B cell (primary cell): ENCODE measurements around the gene ARID3C. TPM values are rescaled to one million over a fixed set of nuclear protein-coding genes. Genes with fewer than 3 reads are reported as not detected.

ENCODE experiments used
- ATAC-seq: fragments of 200-7000 bp; cut with Tn5 transposase; one replicate; pipeline ENCODE4 v1.10.0; 2021; ENCODE audit warnings: low read depth, mild to moderate bottlenecking, moderate number of reproducible peaks, moderate library complexity
- CTCF ChIA-PET: fragments of 350-600 bp; sonication (Branson Sonifier 250); formaldehyde crosslinking; loops from one replicate; lab custom pipeline; 2021; ENCODE audit warnings: antibody characterized with exemption, inconsistent platforms; lab: Charles Lee
- POLR2A ChIA-PET: fragments of 350-600 bp; sonication (Branson Sonifier 250); formaldehyde crosslinking; loops from one replicate; lab custom pipeline; 2021; ENCODE audit warnings: antibody characterized with exemption; lab: Charles Lee
- DNase-seq: peaks from one replicate; pipeline ENCODE4 v3.0.0; 2013
- H2AFZ ChIP-seq: 2 replicates; pipeline ENCODE4 v1.6.1; 2012; ENCODE audit warnings: mild to moderate bottlenecking, low read depth, low read length; ENCODE audit not compliant: insufficient read depth, poor library complexity, severe bottlenecking
- H3K27ac ChIP-seq, 2 donors: 1 replicate in 1 of 2; 2 replicates in 1 of 2; pipeline ENCODE4 v1.5.1; 2012 to 2013; ENCODE audit warnings: low read length in 2 of 2, mild to moderate bottlenecking in 2 of 2, moderate library complexity in 1 of 2
- H3K27me3 ChIP-seq, 4 experiments: fragments of 200-600 bp in 1 of 4; sonication (generic) in 1 of 4; replicated peaks in 1 of 4; 1 replicate in 2 of 4; 2 replicates in 2 of 4; pipeline versions ENCODE4 v1.6.1 to v1.7.0; 2013 to 2016; ENCODE audit warnings: low read length in 3 of 4, mild to moderate bottlenecking in 2 of 4, mixed read lengths in 1 of 4, moderate library complexity in 1 of 4; ENCODE audit not compliant: insufficient read depth in 4 of 4, control insufficient read depth in 3 of 4; ENCODE audit errors: control extremely low read depth in 1 of 4
- H3K36me3 ChIP-seq, 2 experiments: replicated peaks in 1 of 2; 1 replicate in 1 of 2; 2 replicates in 1 of 2; pipeline versions ENCODE4 v1.6.1 to v1.7.1; 2013; ENCODE audit warnings: low read length in 1 of 2; ENCODE audit not compliant: insufficient read depth in 2 of 2, control insufficient read depth in 1 of 2; ENCODE audit errors: control extremely low read depth in 1 of 2, extremely low read depth in 1 of 2
- H3K4me1 ChIP-seq, 2 donors: fragments of 200-600 bp in 1 of 2; sonication (generic) in 1 of 2; 1 replicate in 1 of 2; 2 replicates in 1 of 2; pipeline versions ENCODE4 v1.5.1 to v1.6.1; 2013 to 2017; ENCODE audit warnings: low read length in 2 of 2; ENCODE audit not compliant: control insufficient read depth in 2 of 2, insufficient read depth in 2 of 2
- H3K4me2 ChIP-seq: replicated peaks from 2 replicates; pipeline ENCODE3; 2012; ENCODE audit warnings: mild to moderate bottlenecking, low read depth, low read length; ENCODE audit not compliant: poor library complexity, severe bottlenecking
- H3K4me3 ChIP-seq, 5 experiments: fragments of 200-600 bp in 1 of 5; sonication (generic) in 1 of 5; 1 replicate in 3 of 5; 2 replicates in 2 of 5; pipeline versions ENCODE4 v1.5.1 to v1.7.0; 2011 to 2016; ENCODE audit warnings: low read length in 4 of 5, mild to moderate bottlenecking in 4 of 5, low read depth in 2 of 5, control low read depth in 1 of 5, moderate library complexity in 1 of 5; ENCODE audit not compliant: insufficient read depth in 1 of 5; ENCODE audit errors: control extremely low read depth in 1 of 5, extremely low read depth in 1 of 5
- H3K79me2 ChIP-seq: fragments of 200-600 bp; sonication (generic); one replicate; pipeline ENCODE4 v1.6.0; 2016; ENCODE audit warnings: low read length; ENCODE audit not compliant: control insufficient read depth, insufficient read depth
- H3K9ac ChIP-seq: fragments of 200-600 bp; sonication (generic); 2 replicates; pipeline ENCODE4 v1.6.1; 2017; ENCODE audit warnings: mild to moderate bottlenecking, low read length, moderate library complexity
- H3K9me3 ChIP-seq, 3 donors: one replicate each; pipeline versions ENCODE4 v1.6.1 to v1.7.1; 2013; ENCODE audit warnings: low read length in 2 of 3; ENCODE audit not compliant: control insufficient read depth in 2 of 3, insufficient read depth in 1 of 3; ENCODE audit errors: control extremely low read depth in 1 of 3
- H4K20me1 ChIP-seq: 2 replicates; pipeline ENCODE4 v1.6.0; 2012; ENCODE audit warnings: mild to moderate bottlenecking, low read length; ENCODE audit not compliant: insufficient read depth, control insufficient read depth, poor library complexity, severe bottlenecking
- H3K27ac Mint-ChIP-seq: one replicate; pipeline ENCODE4 v1.8.0; 2021; ENCODE audit warnings: mixed read lengths
- H3K27me3 Mint-ChIP-seq: one replicate; pipeline ENCODE4 v1.8.0; 2021; ENCODE audit warnings: mixed read lengths
- H3K4me1 Mint-ChIP-seq: one replicate; pipeline ENCODE4 v1.8.0; 2021; ENCODE audit warnings: mixed read lengths
- H3K4me3 Mint-ChIP-seq: one replicate; pipeline ENCODE4 v1.8.0; 2021; ENCODE audit warnings: mixed read lengths
- H3K9me3 Mint-ChIP-seq: one replicate; pipeline ENCODE4 v1.8.0; 2022; ENCODE audit warnings: mixed read lengths; ENCODE audit not compliant: insufficient read depth
- CTCF ChIP-seq: fragments of 200-600 bp; IDR thresholded peaks from one replicate; pipeline ENCODE4 v1.8.0; 2022; ENCODE audit warnings: antibody characterized with exemption, mild to moderate bottlenecking
- EZH2 ChIP-seq: IDR thresholded peaks from 2 replicates; pipeline ENCODE4 v1.6.1; 2012; ENCODE audit warnings: borderline replicate concordance, low read depth, mild to moderate bottlenecking, moderate library complexity, low read length; ENCODE audit not compliant: insufficient read depth, poor library complexity, severe bottlenecking
- WGBS: methylation state at CpG from one replicate; pipeline ENCODE4 v1.1.5; 2013; ENCODE audit warnings: missing lambda C conversion rate; ENCODE audit not compliant: insufficient coverage; 5-methylcytosine and 5-hydroxymethylcytosine counted together
- intact Hi-C: fragments of 100-400 bp; cut with micrococcal nuclease; formaldehyde crosslinking; loops from one replicate; pipeline ENCODE4 v1.10.0; 2022
- polyA plus RNA-seq: library from polyadenylated mRNA; depleted of rRNA; stranded (reverse); fragments of >200 nt; gene quantifications from 2 replicates; pipeline ENCODE4 v1.2.3, GENCODE V29; 2012
- total RNA-seq, 2 donors: library from RNA; stranded (reverse); fragments of 120-200 nt in 1 of 2; gene quantifications; 1 replicate in 1 of 2; 2 replicates in 1 of 2; pipeline versions ENCODE4 v1.2.3 to v1.2.4, GENCODE V29; 2013 to 2022

ARID3C gene
- total and polyA plus RNA-seq, 2 donors (not counting 1 experiment from before 2014, with no cell fraction given), result not detected

- no peak for ATAC-seq
- Mint-ChIP-seq H3K4me1 (peaks cover 12% of the 10 kb centered on the region), H3K9me3 (no peaks in the 10 kb centered on the region), H3K27ac (no peak overlapping the region), H3K4me3 (no peak overlapping the region), H3K27me3 (peaks cover 63% of the 10 kb centered on the region)
- no peak overlapping the region for H3K4me3 ChIP-seq
- H3K79me2 ChIP-seq, result no peaks in the 10 kb centered on the region
- peaks cover 0 to 51% (median 22%) of the 10 kb centered on the region in 4 experiments for H3K27me3 ChIP-seq
- H3K9ac ChIP-seq, result no peak overlapping the region
- H3K9me3 ChIP-seq, result peaks cover 0 to 3% (median 0%) of the 10 kb centered on the region in 3 donors
- H3K4me1 ChIP-seq, result peaks cover 7 to 15% of the 10 kb centered on the region in 2 donors
- ChIA-PET CTCF (interaction anchor here (0.8 kb wide), 1 partner anchor 171 kb away, joined by 3 read pairs; no protein-coding TSS in a partner anchor), POLR2A (no interaction called here)
- intact Hi-C loops, result no loop called here
- H4K20me1 ChIP-seq, result no peaks in the 10 kb centered on the region
- no peak for DNase-seq
- no peaks in the 10 kb centered on the region for H3K36me3 ChIP-seq
- H2AFZ ChIP-seq, result no peak overlapping the region
- over 99% methylated on average over 9 of the region's 12 CpGs for WGBS
- H3K4me2 ChIP-seq, result no peak overlapping the region
- no peak overlapping the region for H3K27ac ChIP-seq
- TF ChIP-seq EZH2 (no peak), CTCF (no peak)
Measured at GRCh38 chr9:34574571-34574970, 54.3 kb downstream of the ARID3C start.

GRCh38 chr9:34573599-34574325 lies 55.1 kb downstream of the ARID3C start:
- ChIA-PET POLR2A (no interaction called here), CTCF (interaction anchor here (0.8 kb wide), 1 partner anchor 170 kb away, joined by 3 read pairs; no protein-coding TSS in a partner anchor)
- Histone ChIP-seq H3K27me3 (peaks cover 0 to 45% (median 21%) of the 10 kb centered on the region in 4 experiments), H3K9ac (no peak overlapping the region), H3K4me3 (no peak overlapping the region), H3K36me3 (no peaks in the 10 kb centered on the region), H3K79me2 (no peaks in the 10 kb centered on the region), H4K20me1 (no peaks in the 10 kb centered on the region), H3K4me1 (peaks cover 7 to 13% of the 10 kb centered on the region in 2 donors), H3K27ac (no peak overlapping the region), H3K4me2 (no peak overlapping the region), H2AFZ (no peak overlapping the region), H3K9me3 (peaks cover 0 to 3% (median 0%) of the 10 kb centered on the region in 3 donors)
- H3K4me1 Mint-ChIP-seq, result peaks cover 11% of the 10 kb centered on the region
- 90% methylated on average over 15 of the region's 17 CpGs for WGBS
- no peaks in the 10 kb centered on the region for H3K9me3 Mint-ChIP-seq
- peaks cover 57% of the 10 kb centered on the region for H3K27me3 Mint-ChIP-seq
- DNase-seq, result no peak
- TF ChIP-seq EZH2 (no peak), CTCF (no peak)
- H3K4me3 Mint-ChIP-seq, result no peak overlapping the region
- intact Hi-C loops, result no loop called here
- no peak for ATAC-seq
- no peak overlapping the region for H3K27ac Mint-ChIP-seq
